Measurements from ENCODE around the gene TRRAP.

TRRAP gene

GRCh38 chr7:99006739-99007424 lies 128.6 kb downstream of the TRRAP start:
- no peak for DNase-seq (ENCODE audit: low read depth)

GRCh38 chr7:99008181-99008631 lies 129.9 kb downstream of the TRRAP start:
- DNase-seq (ENCODE audit: low read depth) = no peak

- DNase-seq (ENCODE audit: low read depth) = no peak
Measured at GRCh38 chr7:99008921-99009530, 130.7 kb downstream of the TRRAP start.

GRCh38 chr7:99010281-99010680 lies 131.9 kb downstream of the TRRAP start:
- DNase-seq (ENCODE audit: low read depth) = no peak

GRCh38 chr7:99011341-99011705 lies 133.0 kb downstream of the TRRAP start:
- DNase-seq (ENCODE audit: low read depth) = no peak

- DNase-seq (ENCODE audit: low read depth) = no peak
Measured at GRCh38 chr7:99011706-99012404, 133.5 kb downstream of the TRRAP start.

- DNase-seq (ENCODE audit: low read depth) = no peak
Measured at GRCh38 chr7:99012722-99013121, 134.4 kb downstream of the TRRAP start.

- DNase-seq (ENCODE audit: low read depth) = no peak
Measured at GRCh38 chr7:99013266-99014112, 135.2 kb downstream of the TRRAP start.

GRCh38 chr7:99014113-99014985 lies 136.0 kb downstream of the TRRAP start:
- no peak for DNase-seq (ENCODE audit: low read depth)

- DNase-seq (ENCODE audit: low read depth) = no peak
Measured at GRCh38 chr7:99016196-99016595, 137.9 kb downstream of the TRRAP start.

GRCh38 chr7:99019523-99020412 lies 141.4 kb downstream of the TRRAP start:
- DNase-seq (ENCODE audit: low read depth) = no peak

- no peak for DNase-seq (ENCODE audit: low read depth)
Measured at GRCh38 chr7:99020413-99020715, 142.0 kb downstream of the TRRAP start.

- DNase-seq (ENCODE audit: low read depth) = no peak
Measured at GRCh38 chr7:99021941-99022560, 143.7 kb downstream of the TRRAP start.

- DNase-seq (ENCODE audit: low read depth) = no peak
Measured at GRCh38 chr7:99024066-99024465, 145.7 kb downstream of the TRRAP start.

GRCh38 chr7:99027241-99027640 lies 148.9 kb downstream of the TRRAP start:
- no peak for DNase-seq (ENCODE audit: low read depth)

GRCh38 chr7:99027841-99028240 lies 149.5 kb downstream of the TRRAP start:
- no peak for DNase-seq (ENCODE audit: low read depth)

- no peak for DNase-seq (ENCODE audit: low read depth)
Measured at GRCh38 chr7:99028261-99028973, 150.1 kb downstream of the TRRAP start.

GRCh38 chr7:99029466-99030435 lies 151.4 kb downstream of the TRRAP start:
- no peak for DNase-seq (ENCODE audit: low read depth)

Data from T follicular helper cell (primary cell).